ENCODE data around the gene ATG13. TPM values are rescaled to one million over a fixed set of nuclear protein-coding genes. Genes with fewer than 3 reads are reported as not detected.

Gene ATG13
- total and polyA plus RNA-seq, 4 donors: 36.3 to 49.9 (median 41.2) TPM

GRCh38 chr11:46694607-46695006 lies 77.3 kb downstream of the ATG13 start:
- Histone ChIP-seq H3K4me3 (ENCODE audit: low read depth in 1 of 3, low read length in 3 of 3) (no peak overlapping the region), H3K4me1 (ENCODE audit: control insufficient read depth in 4 of 4, insufficient read depth in 4 of 4, low read length in 3 of 4) (peaks cover 8 to 37% (median 25%) of the 10 kb centered on the region in 4 donors), H3K9me3 (ENCODE audit: control insufficient read depth in 4 of 4, low read length in 3 of 4) (no peaks in the 10 kb centered on the region), H3K9ac (ENCODE audit: low read depth in 1 of 2, low read length in 2 of 2) (no peak overlapping the region), H3K36me3 (ENCODE audit: control insufficient read depth in 4 of 4, insufficient read depth in 3 of 4, low read depth in 1 of 4, low read length in 3 of 4) (peaks cover 17 to 47% (median 24%) of the 10 kb centered on the region in 4 donors), H3K27me3 (ENCODE audit: control insufficient read depth in 4 of 4, insufficient read depth in 4 of 4, low read length in 3 of 4) (no peaks in the 10 kb centered on the region), H3K27ac (ENCODE audit: low read depth in 1 of 2, low read length in 2 of 2) (no peak overlapping the region)
- no peak for TF ChIP-seq TAF1 (conservative IDR thresholded peaks at IDR 0.05)
- no peak for TF ChIP-seq CTCF (IDR thresholded peaks at IDR 0.05; ENCODE audit: low read depth, low read length, missing input control)
- TF ChIP-seq RXRA (IDR thresholded peaks at IDR 0.05): no peak
- TF ChIP-seq, protein P1, sequence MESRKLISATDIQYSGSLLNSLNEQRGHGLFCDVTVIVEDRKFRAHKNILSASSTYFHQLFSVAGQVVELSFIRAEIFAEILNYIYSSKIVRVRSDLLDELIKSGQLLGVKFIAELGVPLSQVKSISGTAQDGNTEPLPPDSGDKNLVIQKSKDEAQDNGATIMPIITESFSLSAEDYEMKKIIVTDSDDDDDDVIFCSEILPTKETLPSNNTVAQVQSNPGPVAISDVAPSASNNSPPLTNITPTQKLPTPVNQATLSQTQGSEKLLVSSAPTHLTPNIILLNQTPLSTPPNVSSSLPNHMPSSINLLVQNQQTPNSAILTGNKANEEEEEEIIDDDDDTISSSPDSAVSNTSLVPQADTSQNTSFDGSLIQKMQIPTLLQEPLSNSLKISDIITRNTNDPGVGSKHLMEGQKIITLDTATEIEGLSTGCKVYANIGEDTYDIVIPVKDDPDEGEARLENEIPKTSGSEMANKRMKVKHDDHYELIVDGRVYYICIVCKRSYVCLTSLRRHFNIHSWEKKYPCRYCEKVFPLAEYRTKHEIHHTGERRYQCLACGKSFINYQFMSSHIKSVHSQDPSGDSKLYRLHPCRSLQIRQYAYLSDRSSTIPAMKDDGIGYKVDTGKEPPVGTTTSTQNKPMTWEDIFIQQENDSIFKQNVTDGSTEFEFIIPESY (IDR thresholded peaks at IDR 0.05): no peak
- no peak for TF ChIP-seq YY1 (IDR thresholded peaks at IDR 0.05)
- no peak for TF ChIP-seq JUND (IDR thresholded peaks at IDR 0.05)
- TF ChIP-seq NR2F2 (IDR thresholded peaks at IDR 0.05): no peak
- TF ChIP-seq, protein P2, sequence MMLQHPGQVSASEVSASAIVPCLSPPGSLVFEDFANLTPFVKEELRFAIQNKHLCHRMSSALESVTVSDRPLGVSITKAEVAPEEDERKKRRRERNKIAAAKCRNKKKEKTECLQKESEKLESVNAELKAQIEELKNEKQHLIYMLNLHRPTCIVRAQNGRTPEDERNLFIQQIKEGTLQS (IDR thresholded peaks at IDR 0.05): no peak
- TF ChIP-seq RAD21 (IDR thresholded peaks at IDR 0.05): no peak
- no peak for TF ChIP-seq HNF4G (IDR thresholded peaks at IDR 0.05)
- TF ChIP-seq HNF4A (conservative IDR thresholded peaks at IDR 0.05): no peak
- no peak for TF ChIP-seq MAX (IDR thresholded peaks at IDR 0.05)
- TF ChIP-seq GABPA (IDR thresholded peaks at IDR 0.05 in 1 of 2, conservative IDR thresholded peaks at IDR 0.05 in 1 of 2): no peak
- TF ChIP-seq, protein P3, sequence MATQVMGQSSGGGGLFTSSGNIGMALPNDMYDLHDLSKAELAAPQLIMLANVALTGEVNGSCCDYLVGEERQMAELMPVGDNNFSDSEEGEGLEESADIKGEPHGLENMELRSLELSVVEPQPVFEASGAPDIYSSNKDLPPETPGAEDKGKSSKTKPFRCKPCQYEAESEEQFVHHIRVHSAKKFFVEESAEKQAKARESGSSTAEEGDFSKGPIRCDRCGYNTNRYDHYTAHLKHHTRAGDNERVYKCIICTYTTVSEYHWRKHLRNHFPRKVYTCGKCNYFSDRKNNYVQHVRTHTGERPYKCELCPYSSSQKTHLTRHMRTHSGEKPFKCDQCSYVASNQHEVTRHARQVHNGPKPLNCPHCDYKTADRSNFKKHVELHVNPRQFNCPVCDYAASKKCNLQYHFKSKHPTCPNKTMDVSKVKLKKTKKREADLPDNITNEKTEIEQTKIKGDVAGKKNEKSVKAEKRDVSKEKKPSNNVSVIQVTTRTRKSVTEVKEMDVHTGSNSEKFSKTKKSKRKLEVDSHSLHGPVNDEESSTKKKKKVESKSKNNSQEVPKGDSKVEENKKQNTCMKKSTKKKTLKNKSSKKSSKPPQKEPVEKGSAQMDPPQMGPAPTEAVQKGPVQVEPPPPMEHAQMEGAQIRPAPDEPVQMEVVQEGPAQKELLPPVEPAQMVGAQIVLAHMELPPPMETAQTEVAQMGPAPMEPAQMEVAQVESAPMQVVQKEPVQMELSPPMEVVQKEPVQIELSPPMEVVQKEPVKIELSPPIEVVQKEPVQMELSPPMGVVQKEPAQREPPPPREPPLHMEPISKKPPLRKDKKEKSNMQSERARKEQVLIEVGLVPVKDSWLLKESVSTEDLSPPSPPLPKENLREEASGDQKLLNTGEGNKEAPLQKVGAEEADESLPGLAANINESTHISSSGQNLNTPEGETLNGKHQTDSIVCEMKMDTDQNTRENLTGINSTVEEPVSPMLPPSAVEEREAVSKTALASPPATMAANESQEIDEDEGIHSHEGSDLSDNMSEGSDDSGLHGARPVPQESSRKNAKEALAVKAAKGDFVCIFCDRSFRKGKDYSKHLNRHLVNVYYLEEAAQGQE (IDR thresholded peaks at IDR 0.05): no peak
- no peak for TF ChIP-seq FOXA2 (IDR thresholded peaks at IDR 0.05)
- no peak for TF ChIP-seq SP1 (IDR thresholded peaks at IDR 0.05)
- TF ChIP-seq EGR1 (IDR thresholded peaks at IDR 0.05; ENCODE audit: low read depth in 2 of 2): no peak
- TF ChIP-seq FOXA1 (IDR thresholded peaks at IDR 0.05): no peak
- DNase-seq (ENCODE audit: low spot score): no peak
- WGBS: 84% methylated on average over 7 of the region's 7 CpGs

Data from liver (tissue), 9 donors.